ENCODE data around the gene C16orf95. TPM values are rescaled to one million over a fixed set of nuclear protein-coding genes. Genes with fewer than 3 reads are reported as not detected.

Gene C16orf95
- total and polyA plus RNA-seq, 12 donors, result 0.67 to 9.9 (median 5.3) TPM

DNA sequence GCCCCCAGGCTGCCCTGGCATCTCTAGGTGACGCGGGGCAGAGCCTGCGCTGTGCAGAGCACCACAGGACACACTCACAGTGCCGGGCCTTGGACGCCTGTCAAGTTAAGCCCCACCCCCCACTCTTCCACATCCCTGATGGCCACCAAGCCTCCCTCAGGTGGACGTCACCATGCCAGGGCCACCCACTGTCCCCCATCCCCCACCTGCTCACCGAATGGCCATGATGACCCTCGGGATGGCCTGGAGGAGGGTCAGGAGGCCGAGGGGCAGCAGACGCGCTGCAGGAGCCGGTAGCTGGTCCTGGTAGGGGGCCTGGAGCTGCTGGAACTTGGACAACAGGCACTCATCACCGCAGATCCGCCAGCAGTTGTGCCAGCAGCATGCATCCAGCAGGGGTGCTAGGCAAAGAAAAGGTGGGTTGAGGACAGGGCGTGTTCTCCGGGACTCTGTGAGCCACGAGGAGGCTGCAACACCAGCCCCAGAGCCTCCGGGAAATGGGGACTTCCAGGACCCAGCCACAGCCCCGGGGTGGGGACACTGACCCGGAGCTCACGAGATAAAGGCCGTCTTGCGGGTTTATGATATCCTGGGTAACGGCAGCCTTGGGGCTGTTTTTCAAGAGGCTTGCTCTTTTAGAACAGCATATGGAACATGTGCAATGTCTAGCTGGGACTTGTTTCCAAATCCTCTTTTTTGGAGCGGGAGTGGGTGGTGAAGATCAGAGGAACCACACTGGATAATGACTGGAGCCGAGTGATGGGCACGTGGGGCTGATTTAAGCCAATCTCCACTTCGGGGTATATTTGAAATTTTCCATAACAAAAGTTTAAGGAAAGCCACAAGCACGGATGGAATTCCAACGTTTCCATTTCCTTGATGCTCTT, 11.4 kb downstream of the C16orf95 start:
- Histone ChIP-seq H3K9me3 (replicated peaks in 1 of 3) (no peaks in the 10 kb centered on the region), H3K27ac (no peak overlapping the region), H3K36me3 (replicated peaks in 1 of 2) (no peaks in the 10 kb centered on the region), H3K4me1 (replicated peaks in 1 of 2) (no peaks in the 10 kb centered on the region), H3K27me3 (no peaks in the 10 kb centered on the region), H3K4me3 (no peak overlapping the region)
- WGBS, 4 donors, result 77 to 78% (median 78%) methylated on average over 11 to 30 of the region's 30 CpGs
- intact Hi-C loops (cut with DNase I), result no loop called here
- no peak for DNase-seq
- TF ChIP-seq, protein P1, sequence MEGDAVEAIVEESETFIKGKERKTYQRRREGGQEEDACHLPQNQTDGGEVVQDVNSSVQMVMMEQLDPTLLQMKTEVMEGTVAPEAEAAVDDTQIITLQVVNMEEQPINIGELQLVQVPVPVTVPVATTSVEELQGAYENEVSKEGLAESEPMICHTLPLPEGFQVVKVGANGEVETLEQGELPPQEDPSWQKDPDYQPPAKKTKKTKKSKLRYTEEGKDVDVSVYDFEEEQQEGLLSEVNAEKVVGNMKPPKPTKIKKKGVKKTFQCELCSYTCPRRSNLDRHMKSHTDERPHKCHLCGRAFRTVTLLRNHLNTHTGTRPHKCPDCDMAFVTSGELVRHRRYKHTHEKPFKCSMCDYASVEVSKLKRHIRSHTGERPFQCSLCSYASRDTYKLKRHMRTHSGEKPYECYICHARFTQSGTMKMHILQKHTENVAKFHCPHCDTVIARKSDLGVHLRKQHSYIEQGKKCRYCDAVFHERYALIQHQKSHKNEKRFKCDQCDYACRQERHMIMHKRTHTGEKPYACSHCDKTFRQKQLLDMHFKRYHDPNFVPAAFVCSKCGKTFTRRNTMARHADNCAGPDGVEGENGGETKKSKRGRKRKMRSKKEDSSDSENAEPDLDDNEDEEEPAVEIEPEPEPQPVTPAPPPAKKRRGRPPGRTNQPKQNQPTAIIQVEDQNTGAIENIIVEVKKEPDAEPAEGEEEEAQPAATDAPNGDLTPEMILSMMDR (IDR thresholded peaks at IDR 0.05), result no peak
- no peak for TF ChIP-seq POLR2A (IDR thresholded peaks at IDR 0.05)

GRCh38 chr16:87304951-87305350, 12.2 kb downstream of the C16orf95 start:
- no peaks in the 10 kb centered on the region for H3K4me1 ChIP-seq (replicated peaks in 1 of 2)
- intact Hi-C loops (cut with DNase I), result no loop called here
- H3K27ac ChIP-seq, result no peak overlapping the region
- TF ChIP-seq, protein P1 (IDR thresholded peaks at IDR 0.05), result no peak
- TF ChIP-seq POLR2A (IDR thresholded peaks at IDR 0.05), result no peak
- no peaks in the 10 kb centered on the region for H3K9me3 ChIP-seq (replicated peaks in 1 of 3)
- H3K4me3 ChIP-seq, result no peak overlapping the region
- H3K27me3 ChIP-seq, result no peaks in the 10 kb centered on the region
- no peaks in the 10 kb centered on the region for H3K36me3 ChIP-seq (replicated peaks in 1 of 2)
- WGBS, 4 donors, result 54 to 88% (median 76%) methylated on average over 7 to 10 of the region's 10 CpGs
- no peak for DNase-seq

GRCh38 chr16:87303962-87304521, 13.2 kb downstream of the C16orf95 start:
- Histone ChIP-seq H3K27ac (no peak overlapping the region), H3K36me3 (replicated peaks in 1 of 2) (no peaks in the 10 kb centered on the region), H3K27me3 (no peaks in the 10 kb centered on the region), H3K4me3 (no peak overlapping the region), H3K9me3 (replicated peaks in 1 of 3) (no peaks in the 10 kb centered on the region), H3K4me1 (replicated peaks in 1 of 2) (no peaks in the 10 kb centered on the region)
- 96 to 99% (median 96%) methylated on average over 4 of the region's 4 CpGs for WGBS, 4 donors
- intact Hi-C loops (cut with DNase I), result no loop called here
- no peak for DNase-seq
- no peak for TF ChIP-seq POLR2A (IDR thresholded peaks at IDR 0.05)
- TF ChIP-seq, protein P1 (IDR thresholded peaks at IDR 0.05), result no peak

- Histone ChIP-seq H3K36me3 (replicated peaks in 1 of 2) (no peaks in the 10 kb centered on the region), H3K27me3 (no peaks in the 10 kb centered on the region), H3K9me3 (replicated peaks in 1 of 3) (no peaks in the 10 kb centered on the region), H3K27ac (no peak overlapping the region), H3K4me1 (replicated peaks in 1 of 2) (no peaks in the 10 kb centered on the region), H3K4me3 (no peak overlapping the region)
- TF ChIP-seq, protein P1 (IDR thresholded peaks at IDR 0.05), result no peak
- TF ChIP-seq POLR2A (IDR thresholded peaks at IDR 0.05), result no peak
- DNase-seq, result no peak
- intact Hi-C loops (cut with DNase I), result no loop called here
- WGBS, 4 donors, result 87 to 90% (median 88%) methylated on average over 2 to 7 of the region's 7 CpGs
These were observed 13.7 kb downstream of the C16orf95 start for GRCh38 chr16:87303431-87303930.
